NCI-H2171 treated with DMSO at 0.1 percent for 48 hours (cell line): ENCODE results near the gene BARX1.
A peak's percentile ranks its signal among the peaks of the same experiment; 100 is the strongest.
"Not testable (repeated sequence)": the region's sequence is repeated elsewhere in the genome, so short reads cannot be mapped to it uniquely, and the experiment has no call there.

Source experiments
- DNase-seq: peaks from one replicate; lab custom pipeline; 2025; lab: John Stamatoyannopoulos, UW

The BARX1 gene

DNA sequence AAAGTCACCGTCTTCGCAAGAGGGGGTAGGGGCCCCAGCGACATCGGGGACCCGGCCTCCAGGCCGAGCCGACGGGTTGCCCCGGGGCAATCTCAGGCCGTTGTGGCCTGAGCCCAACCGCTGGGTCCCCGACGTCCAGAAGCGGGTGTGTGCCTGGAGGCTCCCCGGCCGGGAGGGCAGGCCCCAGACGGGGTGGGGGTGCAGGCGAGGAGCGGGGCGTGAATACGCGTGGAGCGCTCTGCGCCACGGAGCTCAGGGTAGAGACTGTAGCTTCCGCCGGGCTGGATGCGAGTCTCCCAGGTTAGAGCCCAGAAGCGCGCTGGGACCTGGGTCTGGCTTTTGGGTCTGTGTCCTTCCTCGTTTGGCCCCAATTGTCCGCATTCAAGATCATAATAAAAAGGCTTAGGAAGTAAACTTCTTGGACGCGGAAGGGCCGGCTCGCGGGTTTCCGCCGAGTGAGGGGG lies 3.5 kb downstream of the BARX1 start:
- DNase-seq = no peak

DNA sequence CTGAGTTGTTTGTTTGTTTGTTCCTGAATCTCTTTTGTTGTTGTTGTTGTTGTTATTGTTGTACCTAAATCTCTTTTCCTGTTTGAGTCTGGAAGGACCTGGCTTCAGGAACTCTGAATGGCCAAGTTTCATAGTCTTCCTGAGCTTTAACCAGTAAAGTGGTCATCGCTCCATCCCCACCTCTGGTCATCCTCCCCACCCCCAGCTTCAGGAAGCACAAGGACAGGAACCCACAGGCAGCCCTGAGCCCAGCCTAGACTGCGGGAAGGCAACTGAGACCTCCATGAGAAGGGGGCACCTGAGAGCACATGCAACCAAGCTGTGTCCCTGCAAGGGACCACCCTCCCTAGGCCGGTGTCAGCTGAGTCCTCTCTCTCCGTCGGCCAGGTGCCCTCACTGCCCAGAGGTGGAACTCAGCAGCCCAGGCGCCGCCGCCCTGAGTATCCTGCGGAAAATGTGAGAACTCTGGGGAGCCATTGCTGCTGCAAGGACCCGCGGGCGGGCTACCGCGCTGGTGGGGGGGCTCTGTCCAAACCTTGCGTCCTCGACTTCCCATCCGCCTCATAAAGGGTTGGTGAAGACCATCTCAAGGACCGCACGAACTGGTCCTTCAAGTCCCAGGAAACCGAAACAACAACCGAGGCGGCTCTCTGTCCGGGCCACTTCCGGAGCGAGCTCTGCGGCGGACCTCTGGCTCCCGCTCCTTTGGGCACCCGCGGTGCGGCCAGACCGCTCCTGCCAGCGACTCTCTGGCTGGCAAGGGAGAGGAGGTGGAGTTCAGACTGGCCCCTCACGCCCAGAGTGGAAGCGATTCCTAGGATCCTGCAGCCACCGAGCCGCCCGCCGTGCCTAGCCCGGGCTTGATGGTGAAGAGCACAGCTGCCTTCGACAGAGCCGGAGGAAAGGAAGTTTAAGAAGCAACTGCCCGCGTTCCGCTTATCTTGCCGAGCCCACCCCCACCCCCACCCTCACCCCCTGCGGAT lies 4.2 kb downstream of the BARX1 start:
- no peak for DNase-seq

DNA sequence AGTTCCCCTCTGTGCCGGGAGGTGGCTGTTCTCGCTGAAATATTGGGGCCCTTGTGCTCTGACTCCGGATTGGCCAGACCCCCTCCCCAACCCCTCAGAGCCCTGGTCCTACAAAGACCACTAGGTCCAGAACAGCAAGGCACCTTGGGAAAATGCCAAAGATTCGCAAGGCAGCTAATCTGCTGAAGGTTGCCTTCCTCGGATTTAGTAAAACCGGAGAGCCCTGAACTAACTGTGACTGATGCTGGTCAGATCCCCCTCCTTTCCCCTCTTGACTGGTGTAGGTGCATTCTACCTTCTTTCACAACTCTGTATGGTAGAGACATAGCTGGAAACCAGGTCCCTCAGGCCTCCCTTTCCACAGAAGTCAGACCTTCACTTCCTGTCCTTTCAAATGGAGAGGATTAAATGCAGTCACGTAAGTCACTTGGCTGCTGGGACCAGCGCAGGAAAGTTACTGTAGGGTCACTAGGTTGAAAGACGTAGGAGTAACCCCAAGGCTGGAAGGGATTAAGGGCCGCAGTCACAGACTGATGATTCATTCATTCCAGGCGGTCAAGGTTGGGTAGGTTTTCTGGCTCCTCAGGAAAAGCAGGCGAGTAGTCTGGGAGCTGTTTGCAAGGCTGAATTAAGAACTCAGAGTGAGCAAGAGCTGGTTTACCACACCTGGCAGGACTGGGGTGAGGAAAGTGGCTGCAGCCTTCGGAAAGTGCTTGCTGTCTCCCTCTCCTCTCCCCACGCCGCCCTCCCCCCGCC lies 5.3 kb downstream of the BARX1 start:
- DNase-seq = no peak

DNA sequence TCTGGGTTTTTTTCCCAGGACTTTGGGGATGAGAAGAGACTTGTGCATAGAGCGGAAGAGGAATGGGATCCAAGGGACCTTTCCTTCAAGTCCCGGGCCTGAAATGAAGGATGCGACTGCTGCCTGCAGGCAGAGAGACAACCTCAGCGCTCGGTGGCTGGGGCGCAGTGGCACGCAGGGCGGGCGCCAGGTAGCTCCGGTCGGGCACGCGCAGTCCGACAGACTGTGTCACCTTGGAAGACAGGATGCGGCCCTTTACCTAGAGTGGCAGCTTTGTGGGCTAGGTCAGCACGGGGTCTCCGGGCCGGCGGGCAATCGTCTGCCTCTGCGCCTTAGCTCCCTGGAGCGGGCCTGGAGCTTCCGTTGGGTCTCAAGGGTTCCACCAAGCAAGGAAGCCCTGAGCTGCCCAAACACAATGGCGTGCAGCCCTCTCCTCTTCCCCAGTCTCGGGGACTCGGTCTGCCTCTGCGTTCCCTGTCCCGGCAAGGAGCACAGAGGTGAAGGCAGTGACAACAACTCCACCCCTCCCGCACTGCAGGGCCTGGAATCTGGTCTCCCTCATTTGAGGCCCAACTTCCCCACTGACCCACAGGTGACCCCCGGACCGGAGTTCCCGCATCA lies 6.0 kb downstream of the BARX1 start:
- no peak for DNase-seq

DNA sequence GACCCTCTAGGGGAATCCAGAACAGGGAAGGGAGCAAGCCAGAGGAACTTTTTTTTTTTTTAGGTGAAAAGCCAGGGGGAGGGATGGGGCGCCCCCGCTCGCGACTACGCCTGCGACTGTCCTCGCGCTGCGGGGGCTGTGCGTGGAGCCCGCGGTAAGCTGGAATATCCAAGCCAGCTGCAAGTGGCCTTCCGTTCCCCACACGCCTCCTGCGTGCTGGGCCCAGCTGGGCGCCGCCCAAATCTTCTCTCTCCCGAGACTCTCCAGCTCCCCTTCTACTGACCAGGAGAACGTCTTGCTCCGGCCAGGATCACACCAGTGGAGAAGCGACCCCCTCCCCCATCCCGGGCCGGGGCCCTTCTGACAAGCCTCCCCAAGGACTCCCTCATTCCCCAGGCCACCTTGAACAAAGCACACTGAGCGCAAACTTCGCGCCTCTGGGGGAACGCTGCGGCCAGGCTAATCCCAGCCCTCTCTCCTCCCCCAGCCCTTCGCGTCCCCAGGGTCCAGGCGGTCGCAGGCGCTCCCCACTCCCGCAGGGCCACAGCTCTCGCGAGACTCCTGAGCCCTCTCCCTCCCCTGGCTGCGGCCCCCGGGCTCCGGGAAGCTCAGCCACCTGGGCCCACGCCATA lies 6.6 kb downstream of the BARX1 start:
- DNase-seq = no peak

DNA sequence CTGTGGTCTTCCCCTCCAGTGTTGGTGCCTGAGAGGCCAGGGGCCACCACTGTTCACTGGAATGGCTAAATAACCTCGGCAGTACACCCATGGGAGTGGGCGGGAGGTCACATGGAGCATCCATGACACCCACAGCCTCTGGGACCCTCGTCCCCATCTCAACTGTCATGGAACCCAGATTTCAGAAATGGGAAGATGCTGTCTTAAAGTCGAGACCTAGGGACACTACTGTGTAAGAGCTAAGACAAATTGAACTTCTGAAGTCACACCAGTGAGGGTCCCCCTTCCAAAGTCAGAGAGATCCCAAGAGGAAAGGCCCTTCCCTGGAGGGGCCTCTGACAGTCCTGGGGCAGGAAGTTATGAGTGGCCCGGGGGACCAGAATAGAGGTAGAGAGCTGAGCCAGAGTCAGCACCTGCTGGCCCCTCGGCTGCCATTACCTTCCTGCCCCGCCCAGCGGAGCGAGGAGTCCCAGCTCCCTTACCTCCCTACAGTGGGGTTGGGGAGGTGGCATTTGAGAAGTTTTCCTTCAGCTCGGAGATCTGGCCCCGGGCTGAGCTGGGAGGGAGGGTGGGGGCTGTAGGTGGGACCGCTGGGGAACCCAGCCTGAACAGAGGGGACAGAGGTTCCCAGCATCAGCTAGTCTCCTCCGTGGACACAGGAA lies 7.6 kb downstream of the BARX1 start:
- DNase-seq = no peak

DNA sequence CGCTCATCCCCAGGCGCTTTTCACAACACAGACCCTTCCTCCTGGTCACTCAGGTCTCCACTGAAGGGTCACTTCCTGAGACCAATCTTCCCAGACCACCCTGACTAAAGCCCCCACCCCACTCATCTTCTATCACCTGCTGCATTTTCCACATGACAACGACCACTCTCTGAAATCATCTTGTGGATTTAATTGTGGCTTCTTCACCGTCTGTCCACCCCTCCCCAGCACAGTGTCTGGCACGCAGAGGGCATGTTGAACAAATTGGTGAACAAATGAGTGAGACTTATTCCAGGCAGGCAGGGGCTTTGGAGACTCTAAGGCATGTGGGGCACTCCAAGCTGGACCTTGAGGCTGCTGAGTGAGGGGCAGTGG lies 8.8 kb downstream of the BARX1 start:
- DNase-seq = no peak

DNA sequence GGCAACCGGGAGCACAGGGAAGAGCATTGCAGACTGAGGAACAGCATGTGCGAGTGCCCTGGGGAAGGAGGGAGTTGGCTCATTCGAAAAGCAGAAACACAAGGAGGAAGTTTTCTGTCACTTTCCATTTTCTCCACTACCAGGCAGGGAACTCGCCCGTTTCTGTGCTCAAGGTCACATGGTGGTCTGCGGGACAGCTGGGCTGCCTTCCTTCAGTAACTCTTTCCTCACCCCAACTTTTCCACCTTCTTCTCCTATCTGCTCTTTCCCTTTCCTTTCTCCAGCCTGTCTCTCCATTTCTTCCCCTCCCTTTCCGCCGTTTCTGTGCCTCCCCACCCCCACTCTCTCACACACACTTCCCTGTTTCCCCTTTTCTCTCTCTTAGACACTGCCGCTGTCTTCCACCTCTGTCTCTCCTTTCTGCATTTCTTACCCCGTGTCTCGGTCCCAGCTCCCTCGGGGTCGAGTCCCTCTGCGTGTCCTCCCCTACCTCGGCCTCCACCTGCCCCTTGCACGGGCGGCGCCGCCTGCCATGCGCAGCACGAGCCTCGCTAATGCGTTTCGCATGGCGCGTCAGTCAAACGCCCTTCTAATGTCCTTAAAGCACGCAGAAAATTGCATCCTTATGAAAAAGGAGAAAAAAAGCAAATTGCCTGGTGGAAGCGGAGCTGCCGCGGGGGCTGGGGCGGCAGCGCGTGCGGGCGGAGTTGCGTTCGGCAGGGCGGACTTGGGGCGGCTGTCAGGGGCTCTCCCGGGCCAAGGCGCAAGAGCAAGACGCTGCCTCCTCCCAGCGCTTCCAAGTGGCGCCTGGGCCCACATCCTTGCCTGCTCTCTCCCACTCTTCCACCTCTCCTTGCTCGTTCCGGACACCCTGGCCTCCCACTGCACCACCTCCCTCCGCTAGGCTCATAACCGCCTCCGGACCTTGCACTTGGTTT lies 9.5 kb downstream of the BARX1 start:
- DNase-seq = peak; percentile 13

DNA sequence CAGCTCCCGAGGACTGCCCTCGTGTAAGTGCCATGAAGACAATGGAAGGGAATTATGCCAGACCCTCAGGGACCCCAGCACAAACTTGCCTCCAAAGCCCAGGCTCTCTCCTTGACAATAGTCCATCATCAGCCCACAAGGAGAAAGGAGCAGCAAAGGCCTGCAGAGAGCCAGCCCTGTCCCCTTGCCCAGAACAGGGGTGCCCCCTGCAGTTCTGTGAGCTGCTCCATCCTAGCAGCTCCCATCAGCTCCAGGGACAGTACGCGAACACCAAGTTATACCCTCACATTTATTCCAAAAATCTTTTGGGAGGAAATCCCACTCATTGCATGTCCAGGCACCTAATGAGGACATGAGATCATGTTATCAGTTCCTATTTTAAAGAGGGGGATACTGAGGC lies 11.1 kb downstream of the BARX1 start:
- no peak for DNase-seq

DNA sequence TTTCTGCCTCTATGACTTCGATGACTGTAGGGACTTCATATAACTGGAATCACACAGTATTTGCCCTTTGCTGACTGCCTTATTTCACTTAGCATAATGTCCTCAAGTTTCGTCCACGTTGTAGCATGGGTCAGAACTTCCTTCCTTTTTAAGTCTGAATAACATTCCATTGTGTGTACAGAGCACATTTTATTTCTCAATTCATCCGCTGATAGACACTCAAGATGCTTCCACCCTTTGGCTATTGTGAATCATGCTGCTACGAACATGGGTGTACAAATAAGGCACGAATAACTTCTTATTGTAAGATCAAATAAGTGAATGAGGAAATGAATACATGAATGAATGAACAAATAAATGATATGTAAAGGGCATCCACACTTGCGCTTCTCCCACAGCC lies 13.0 kb downstream of the BARX1 start:
- DNase-seq = no peak

DNA sequence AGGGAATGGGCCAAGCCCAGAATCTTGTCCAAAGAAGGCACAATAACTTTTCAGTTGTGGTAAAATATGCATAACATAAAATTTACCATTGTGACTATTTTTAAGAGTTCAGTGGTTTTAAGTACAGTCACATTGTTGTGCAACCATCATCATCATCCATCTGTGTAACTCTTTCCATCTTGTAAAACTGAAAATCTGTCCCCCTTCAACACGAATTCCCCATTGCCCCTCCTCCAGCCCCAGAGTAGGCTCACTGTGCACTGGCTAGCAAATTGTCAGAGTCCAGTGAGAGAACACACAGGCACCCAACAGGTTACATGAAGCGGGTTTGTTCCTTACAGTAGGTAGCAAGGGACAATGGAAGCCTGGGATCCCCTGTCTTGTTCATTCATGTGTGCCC lies 13.7 kb downstream of the BARX1 start:
- DNase-seq = no peak

DNA sequence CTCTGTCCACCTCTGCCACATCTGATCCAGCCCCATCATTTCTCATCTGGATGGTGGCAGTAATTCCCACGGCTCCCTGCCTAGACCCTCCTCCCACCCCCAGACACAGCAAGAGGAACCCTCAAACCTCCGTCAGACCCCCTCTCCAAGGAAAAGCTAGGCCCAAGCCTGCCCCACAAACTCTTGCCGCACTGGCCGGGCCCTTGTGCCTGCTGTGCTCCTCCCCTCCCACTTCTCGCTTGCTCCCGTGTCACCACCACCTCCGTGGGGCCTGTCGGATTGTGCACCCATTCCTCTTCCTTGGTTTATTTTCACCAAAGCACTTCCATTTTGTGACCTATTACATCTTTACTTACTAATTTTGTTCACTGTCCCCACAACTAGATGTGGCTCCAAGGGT lies 14.2 kb downstream of the BARX1 start:
- no peak for DNase-seq

DNA sequence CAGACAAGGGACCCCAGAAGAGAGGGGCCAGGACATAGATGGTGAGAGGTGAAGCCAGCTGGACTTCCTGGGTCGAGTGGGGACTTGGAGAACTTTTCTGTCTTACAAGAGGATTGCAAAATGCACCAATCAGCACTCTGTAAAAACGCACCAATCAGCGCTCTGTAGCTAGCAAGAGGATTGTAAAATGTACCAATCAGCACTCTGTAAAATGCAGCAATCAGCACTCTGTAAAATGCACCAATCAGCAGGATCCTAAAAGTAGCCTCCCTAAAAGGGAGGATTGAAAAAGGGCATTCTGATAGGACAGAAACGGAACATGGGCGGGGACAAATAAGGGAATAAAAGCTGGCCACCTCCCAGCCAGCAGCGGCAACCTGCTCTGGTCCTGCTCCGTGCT lies 15.6 kb downstream of the BARX1 start:
- DNase-seq = not testable (repeated sequence)

DNA sequence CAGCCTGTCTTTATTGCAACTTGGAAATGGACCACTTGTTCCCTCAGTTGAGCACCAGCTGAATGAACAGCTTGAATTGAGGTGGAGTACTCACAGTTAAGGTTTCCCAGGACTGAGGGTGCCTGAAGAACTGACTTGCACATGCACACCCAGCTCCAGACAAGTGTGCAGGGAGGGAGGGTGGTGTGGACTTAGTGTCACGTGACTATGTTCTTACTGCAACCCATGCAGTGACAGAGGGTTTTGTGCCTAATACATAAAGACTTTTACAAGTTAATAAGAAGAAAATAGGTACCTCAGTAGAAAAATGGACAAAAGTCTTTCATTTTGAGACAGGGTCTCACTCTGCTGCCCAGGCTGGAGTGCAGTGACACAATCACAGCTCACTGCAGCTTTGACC lies 18.0 kb downstream of the BARX1 start:
- DNase-seq = no peak

DNA sequence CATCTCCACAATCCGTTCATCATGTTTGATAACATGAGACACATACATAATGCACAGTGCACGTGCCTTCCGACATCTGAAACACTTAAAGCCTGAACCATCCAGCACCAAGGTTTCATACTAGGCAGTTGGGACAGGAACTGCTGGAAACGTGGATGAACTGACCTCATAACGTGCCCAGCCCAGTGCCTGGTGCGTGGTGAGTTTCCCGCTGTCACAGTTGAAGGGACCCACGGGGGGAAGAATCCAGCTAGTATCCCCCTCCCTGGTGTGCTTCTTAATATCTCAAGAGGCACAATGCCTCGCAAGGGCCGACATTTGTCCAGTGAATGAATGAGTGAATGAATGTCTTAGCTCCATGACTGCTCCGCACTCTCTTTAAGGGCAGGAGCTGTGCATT lies 23.2 kb downstream of the BARX1 start:
- DNase-seq = no peak

DNA sequence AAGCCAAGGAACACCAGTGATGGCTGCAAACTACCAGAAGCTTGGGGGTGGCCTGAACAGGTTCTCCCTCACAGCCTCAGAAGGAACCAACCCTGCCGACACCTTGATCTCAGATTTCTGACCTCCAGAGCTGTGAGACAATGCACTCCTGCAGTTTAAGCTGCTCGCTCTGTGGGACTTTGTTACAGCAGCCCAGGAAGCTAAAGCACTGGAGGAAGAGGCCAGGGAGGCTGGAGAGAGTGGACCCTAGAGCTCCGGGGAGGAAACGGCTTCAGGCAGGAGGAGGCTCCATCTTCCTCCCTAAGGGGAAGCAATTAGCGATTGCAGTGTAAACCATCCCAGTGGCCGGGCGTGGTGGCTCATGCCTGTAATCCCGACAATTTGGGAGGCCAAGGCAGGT lies 25.1 kb downstream of the BARX1 start:
- DNase-seq = no peak

DNA sequence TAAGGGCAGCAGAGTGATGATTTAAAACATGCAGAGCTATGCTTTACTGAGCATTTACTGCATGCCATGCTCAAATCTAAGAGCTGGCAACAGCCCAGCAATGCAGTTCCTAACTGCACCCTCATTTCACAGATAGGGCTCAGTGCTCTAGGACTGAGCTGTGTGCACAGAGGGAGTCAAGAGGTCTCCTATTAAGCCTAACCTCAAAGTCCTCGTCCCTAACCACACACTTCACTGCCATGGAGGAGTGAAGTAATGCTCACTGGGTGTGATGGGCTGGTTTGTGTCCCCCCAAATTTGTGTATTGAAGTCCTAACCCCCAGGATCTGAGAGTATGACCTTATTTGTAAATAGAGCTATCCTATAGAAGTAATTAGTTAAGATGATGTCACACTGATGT lies 25.9 kb downstream of the BARX1 start:
- no peak for DNase-seq

DNA sequence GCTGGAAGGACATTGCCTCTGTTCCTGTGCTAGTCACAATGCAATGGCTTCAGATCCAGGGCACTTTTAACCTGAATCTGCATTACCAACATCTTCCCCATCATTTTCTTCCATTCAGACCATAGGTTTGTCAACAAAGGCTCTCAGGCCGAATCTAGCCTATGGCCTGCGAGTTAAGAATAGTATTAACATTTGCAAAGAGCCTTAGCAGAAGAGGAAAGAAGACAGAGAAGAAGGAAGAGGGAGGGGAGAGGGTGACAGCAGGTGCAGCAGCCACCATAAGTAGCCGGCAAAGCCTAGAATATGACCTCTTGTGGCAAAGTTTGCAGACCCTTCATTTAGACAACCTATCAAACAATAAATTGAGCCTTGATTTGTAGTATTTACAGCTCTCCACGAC lies 32.6 kb downstream of the BARX1 start:
- no peak for DNase-seq

DNA sequence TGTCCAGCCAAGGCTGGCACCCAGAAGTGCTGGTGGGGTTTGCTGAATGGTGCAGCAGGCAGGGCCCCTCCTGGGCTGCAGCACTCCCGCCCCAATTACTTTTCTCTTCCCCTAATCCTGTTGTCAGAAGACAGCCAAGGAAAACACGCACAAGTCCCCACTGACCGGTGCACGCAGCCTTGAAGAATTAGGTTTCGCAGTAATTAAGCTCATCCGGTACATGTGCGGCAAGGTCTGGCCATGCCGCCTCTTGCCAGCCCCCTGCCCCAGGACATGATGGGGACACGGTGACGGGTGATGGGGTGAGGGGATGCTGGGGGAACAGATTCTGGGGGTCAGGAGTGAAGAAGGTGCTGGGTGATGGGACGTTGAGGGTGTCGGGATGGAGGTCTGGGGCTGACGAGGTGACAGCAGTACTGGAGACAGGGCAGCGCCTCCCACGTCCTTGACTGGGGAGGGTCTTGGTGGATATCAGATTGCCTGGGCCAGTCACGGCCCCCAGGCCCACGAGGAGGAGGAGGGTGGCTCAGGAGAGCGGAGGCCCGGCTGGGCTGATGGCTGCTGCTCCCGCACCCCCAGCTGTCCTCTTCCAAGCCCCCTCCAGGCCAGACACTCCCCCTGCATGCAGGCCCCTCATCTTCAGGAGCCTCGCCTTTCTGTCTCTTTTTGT lies 34.9 kb downstream of the BARX1 start:
- DNase-seq = no peak

DNA sequence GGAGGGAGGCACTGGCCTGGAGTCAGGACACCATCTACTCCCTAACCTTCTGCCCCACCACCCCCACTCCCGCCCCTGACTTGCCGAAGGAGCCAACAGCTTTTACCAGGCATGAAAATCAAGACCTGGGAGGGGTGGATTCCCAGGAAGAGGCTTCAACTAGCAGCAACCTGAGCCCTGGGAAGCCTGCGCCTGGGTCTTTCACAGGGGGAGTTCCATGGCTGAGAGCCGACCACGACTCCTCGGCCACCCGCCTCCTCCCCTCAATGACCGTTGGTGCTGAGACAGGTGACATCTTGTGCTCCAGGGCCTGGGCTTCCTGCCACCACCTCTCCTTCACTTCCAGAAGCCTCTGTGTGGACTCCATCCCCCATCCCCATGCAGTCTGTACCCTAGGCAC lies 37.1 kb downstream of the BARX1 start:
- DNase-seq = no peak
